Astrocyte (in vitro differentiated cells and primary cell): ENCODE data around the gene ARHGAP24.

Experiments used
- CTCF ChIP-seq: IDR thresholded peaks from 2 replicates; pipeline ENCODE4 v1.5.1; 2011; ENCODE audit warnings: low read depth, mild to moderate bottlenecking, inconsistent platforms, low read length, moderate library complexity; ENCODE audit not compliant: insufficient read depth
- EZH2 ChIP-seq: IDR thresholded peaks from 2 replicates; pipeline ENCODE4 v1.6.1; 2012; ENCODE audit warnings: mild to moderate bottlenecking, low read length, inconsistent platforms; ENCODE audit not compliant: insufficient read depth

GRCh38 chr4:86036736-86037135 lies 561.8 kb downstream of the ARHGAP24 start:
- TF ChIP-seq CTCF (no peak), EZH2 (no peak)
